Hepatocyte (in vitro differentiated cells): ENCODE results near the gene FAM118A.

Experiments
- CTCF ChIP-seq: fragments of 200-600 bp; sonication (generic); IDR thresholded peaks from 2 replicates; pipeline ENCODE4 v1.5.1; 2016; ENCODE audit warnings: antibody characterized with exemption, mild to moderate bottlenecking; ENCODE audit not compliant: poor library complexity
- EZH2 ChIP-seq: fragments of 200-600 bp; sonication (generic); IDR thresholded peaks from 2 replicates; pipeline ENCODE4 v1.6.1; 2016; ENCODE audit warnings: antibody characterized with exemption, mild to moderate bottlenecking, borderline replicate concordance

GRCh38 chr22:45335854-45336522 is 26.3 kb downstream of the FAM118A start:
- no peak for TF ChIP-seq CTCF
- TF ChIP-seq EZH2, result no peak
